ENCODE results near the gene CXCL14.

DNA sequence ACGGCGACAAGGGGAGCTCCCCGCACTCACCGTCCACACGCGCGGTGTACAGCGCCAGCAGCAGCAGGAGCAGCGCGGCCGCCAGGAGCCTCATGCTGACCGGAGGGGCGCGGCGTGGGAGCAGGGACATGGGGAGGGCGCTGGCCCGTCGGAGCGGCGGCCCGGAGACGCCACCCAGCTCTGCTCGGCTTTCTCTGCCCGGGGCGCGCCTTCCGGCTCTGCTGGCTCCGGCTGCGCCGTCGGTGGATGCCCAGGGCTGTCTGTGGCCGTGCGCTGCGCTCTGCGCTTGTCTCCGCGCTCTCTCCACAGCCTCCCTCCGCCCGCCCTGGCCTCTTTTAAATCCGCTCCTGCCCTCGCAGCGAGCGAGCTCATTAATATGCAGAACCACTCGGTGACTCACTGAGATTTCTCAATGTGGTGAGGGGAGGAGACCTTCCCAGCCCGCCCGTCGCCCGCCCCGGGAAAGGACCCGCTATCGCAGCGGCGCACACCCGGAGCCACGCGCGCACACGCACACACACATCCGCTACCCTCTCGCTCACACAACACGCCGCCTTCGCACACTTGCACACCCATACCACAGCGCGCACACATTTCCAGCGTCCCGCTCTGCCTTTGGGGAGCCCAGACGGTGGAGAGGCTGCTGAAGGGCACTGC, at the start of gene CXCL14:
- TF ChIP-seq, protein P1, sequence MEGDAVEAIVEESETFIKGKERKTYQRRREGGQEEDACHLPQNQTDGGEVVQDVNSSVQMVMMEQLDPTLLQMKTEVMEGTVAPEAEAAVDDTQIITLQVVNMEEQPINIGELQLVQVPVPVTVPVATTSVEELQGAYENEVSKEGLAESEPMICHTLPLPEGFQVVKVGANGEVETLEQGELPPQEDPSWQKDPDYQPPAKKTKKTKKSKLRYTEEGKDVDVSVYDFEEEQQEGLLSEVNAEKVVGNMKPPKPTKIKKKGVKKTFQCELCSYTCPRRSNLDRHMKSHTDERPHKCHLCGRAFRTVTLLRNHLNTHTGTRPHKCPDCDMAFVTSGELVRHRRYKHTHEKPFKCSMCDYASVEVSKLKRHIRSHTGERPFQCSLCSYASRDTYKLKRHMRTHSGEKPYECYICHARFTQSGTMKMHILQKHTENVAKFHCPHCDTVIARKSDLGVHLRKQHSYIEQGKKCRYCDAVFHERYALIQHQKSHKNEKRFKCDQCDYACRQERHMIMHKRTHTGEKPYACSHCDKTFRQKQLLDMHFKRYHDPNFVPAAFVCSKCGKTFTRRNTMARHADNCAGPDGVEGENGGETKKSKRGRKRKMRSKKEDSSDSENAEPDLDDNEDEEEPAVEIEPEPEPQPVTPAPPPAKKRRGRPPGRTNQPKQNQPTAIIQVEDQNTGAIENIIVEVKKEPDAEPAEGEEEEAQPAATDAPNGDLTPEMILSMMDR (conservative IDR thresholded peaks at IDR 0.05; ENCODE audit: low read depth, low read length) = no peak
- no peak for TF ChIP-seq RCOR1 (IDR thresholded peaks at IDR 0.05; ENCODE audit: insufficient replicate concordance, low read length)
- no peak for TF ChIP-seq FOS (IDR thresholded peaks at IDR 0.05; ENCODE audit: low read depth, low read length)
- TF ChIP-seq RFX5 (IDR thresholded peaks at IDR 0.05; ENCODE audit: low read depth, low read length) = no peak

Measured in IMR-90 (cell line).